Muscle of back (tissue), 11 donors: ENCODE data around the gene ALCAM. TPM values are rescaled to one million over a fixed set of nuclear protein-coding genes. Genes with fewer than 3 reads are reported as not detected.

ENCODE experiments used
- DNase-seq, 3 donors: peaks; one replicate each; pipeline versions ENCODE4 v3.0.0 to v3.0.0-alpha.2; 2013
- polyA plus RNA-seq, 10 donors: library from polyadenylated mRNA; unstranded; fragments of 120-200 nt; gene quantifications; one replicate each; pipeline ENCODE4 v1.2.1, GENCODE V29; 2013; ENCODE audit not compliant: insufficient read length in 10 of 10

Gene ALCAM
- polyA plus RNA-seq, 10 donors: 8.5 to 44.3 (median 10.1) TPM

- no peak for DNase-seq
Measured at GRCh38 chr3:105527535-105527934, 160.8 kb downstream of the ALCAM start.

DNA sequence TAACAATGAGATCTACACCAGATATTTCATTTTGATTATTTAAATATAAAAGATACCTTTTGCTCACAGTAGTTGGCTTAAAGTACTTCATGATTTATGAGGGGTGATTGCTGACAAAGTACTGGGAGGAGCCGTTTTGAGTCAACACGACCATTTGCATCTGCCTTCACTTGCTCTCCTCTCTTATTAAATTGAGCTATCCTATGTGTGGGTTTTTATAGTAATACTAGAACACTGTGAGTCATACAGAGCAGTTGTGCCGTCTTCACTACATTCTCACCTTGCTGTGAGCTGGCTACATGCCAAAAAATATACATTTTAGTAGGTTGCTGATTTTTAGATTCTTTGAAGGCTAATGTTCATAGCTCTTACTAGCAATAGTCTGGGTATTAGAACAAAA lies 161.2 kb downstream of the ALCAM start:
- DNase-seq: no peak

GRCh38 chr3:105528955-105529354 lies 162.2 kb downstream of the ALCAM start:
- no peak for DNase-seq

DNA sequence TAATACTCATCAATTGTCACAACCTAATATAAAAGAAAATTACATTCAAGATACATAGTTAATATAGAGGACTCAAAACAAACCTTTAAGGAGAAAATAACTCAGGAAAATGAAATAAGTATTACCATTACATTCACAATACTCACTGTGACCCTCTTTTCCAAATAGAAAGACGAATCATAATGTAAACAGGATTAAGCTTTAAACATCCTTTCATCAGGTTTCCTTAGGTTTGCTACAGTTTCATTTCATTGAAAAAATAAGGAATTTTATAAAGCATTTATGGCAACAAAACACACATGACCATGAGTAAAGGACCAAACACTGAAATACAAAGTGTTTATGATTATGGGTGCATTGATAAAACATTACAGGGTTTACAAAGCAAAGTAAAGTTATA lies 162.7 kb downstream of the ALCAM start:
- DNase-seq: no peak

- no peak for DNase-seq
Measured at GRCh38 chr3:105532251-105532650, 165.5 kb downstream of the ALCAM start.

DNA sequence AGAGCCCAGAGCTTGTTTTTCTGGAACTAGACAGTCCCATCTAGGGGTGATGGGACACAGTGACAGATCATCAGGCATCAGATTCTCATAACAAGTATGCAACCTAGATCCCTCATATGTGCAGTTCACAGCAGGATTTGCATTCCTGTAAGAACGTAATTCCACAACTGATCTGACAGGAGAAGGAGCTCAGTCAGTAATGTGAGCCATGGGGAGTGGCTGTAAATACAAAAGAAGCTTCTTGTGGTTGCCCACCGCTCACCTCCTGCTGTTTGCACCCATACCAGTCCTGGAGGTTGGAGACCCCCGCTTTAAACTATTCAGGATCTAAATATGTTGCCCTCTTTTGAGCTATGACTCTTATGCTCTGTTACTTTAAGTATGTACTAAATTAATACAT lies 167.3 kb downstream of the ALCAM start:
- no peak for DNase-seq

- no peak for DNase-seq
Measured at GRCh38 chr3:105534491-105534890, 167.8 kb downstream of the ALCAM start.

DNA sequence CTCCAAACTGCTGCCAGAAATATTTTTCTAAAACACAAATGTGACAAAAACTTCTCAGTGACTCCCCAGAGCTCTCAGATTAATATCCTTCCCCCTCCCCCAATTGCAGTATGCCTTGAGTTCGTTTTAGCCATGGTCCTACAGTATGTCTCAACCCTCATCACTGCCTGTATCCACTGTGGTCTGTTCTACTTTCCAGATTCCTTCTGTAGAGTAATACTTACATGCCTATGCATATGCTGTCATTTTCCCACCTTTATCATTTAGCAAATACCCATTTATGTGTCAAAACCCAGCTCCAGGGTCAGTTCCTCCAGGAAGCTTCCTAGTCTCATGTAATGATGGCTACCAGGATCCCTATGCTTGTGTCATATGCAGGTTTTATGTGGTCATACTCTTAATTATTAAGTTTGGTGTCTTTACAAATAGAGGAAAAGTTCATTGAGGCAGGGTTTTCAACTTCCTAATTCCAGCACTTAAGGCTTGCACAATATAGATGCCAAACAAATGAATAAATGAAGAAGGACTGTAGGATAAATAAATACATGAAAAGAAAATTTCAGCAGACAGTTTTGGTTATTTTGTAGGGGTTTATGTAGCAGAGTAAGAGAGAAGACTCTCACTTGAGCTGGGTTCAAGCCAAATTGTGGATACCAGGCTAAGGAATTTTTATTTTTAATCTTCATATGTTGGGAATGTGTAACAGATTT lies 170.8 kb downstream of the ALCAM start:
- DNase-seq: no peak

DNA sequence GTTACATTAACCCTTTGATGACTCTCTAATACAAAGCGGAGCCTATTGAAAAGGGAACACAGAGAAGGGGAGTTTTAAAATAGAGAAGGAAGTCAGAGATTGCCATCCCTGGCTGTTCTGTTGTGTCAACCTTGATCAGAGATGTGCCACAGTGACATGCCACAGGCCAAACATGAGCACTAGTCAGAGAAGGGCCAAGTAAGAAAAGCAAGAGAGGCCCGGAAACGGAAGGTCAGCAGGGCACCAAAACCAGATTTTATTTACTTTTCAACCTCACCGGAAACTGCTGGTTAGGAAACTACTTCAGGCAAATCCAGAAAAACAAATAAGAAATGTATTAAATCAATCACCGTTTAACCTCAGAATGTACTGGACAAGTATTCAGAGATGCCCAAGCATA lies 171.8 kb downstream of the ALCAM start:
- DNase-seq: no peak

- no peak for DNase-seq
Measured at GRCh38 chr3:105539897-105540296, 173.2 kb downstream of the ALCAM start.

GRCh38 chr3:105542282-105543019 lies 175.7 kb downstream of the ALCAM start:
- DNase-seq: peak in 1 of 3 donors; percentile 26

- no peak for DNase-seq
Measured at GRCh38 chr3:105545051-105545450, 178.3 kb downstream of the ALCAM start.

GRCh38 chr3:105553851-105554250 lies 187.1 kb downstream of the ALCAM start:
- DNase-seq: no peak

DNA sequence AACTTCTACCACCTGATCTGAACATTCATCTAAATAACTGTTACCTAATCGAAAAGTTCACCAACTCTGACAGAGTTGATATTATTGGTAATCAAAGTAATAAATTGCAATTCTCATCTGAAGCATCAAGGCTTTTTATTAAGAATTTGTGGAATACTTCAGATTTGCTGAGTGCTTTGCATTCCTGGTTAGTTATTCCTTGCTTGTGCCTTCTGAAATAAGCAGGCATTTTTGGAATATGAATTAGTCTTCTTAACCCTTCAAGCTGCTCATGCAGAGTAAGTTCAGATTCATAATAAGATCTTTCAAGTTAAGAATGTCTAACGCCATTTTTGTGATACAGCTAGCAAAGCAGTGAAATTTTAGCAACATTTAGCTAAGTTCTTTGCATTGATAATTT lies 188.5 kb downstream of the ALCAM start:
- no peak for DNase-seq

DNA sequence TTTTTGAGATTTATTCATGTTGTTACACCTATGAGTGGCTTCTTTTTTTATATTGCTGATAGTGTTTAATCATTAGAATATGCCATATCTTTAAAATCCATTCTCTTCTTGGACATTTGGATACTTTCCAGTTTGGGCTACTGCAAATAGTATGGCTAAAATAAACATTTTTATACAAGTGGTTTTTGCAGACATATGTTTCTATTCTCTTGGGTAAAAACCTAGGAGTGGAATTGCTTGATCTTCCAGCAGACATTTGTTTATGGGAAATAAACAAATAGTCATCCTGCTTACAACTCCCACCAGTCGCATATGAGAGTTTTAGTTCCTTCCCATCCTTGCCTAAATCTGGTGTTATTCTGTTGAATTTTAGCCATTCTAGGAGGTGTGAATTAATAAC lies 193.1 kb downstream of the ALCAM start:
- no peak for DNase-seq

DNA sequence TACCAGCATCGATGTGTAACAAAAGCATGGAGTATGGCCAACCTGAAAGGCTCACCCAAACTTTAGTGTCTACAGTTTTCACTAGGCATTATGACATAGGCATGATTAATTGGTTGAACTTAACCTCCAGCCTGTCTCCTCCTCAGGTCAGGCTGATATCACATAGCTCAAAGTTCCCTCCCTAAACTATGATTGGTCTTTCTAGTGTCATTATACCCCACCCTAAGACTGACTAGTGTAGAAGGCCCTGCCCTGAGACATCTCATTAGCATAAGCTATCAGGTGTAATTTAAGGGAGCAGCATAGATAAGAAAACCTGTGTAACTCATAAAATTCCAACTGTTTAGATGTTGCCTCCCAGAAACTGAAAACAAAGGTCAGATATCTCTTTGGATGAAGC lies 195.2 kb downstream of the ALCAM start:
- DNase-seq: no peak

DNA sequence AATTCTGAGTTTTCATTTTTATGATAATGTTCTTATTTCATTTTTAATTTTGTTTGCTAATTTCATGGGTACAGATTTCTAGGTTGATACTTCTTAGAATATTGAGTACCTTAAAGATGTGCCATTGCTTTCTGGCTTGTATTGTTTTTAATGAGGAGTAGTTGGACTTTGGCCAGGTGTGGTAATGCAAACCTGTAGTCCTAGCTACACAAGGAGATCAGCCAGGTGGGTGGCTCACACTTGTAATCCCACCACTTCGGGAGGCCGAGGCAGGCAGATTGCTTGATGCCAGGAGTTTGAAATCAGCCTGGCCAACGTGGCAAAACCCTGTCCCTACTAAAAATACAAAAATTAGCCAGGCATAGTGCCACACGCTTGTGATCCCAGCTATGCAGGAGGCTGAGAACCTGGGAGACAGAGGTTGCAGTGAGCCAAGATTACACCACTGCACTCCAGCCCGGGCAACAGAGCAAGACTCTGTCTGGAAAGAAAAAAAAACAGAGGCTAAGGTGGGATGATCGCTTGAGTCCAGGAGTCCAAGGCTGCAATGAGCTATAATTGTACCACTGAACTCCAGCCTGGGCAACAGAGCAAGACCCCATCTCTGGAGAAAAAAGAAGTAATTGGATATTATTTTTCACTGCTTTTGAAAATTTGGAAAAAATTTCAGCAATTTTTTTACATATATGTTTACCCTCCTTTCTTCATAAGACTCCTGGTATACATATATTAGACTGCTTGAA lies 198.0 kb downstream of the ALCAM start:
- no peak for DNase-seq

GRCh38 chr3:105571005-105571404 lies 204.3 kb downstream of the ALCAM start:
- no peak for DNase-seq

DNA sequence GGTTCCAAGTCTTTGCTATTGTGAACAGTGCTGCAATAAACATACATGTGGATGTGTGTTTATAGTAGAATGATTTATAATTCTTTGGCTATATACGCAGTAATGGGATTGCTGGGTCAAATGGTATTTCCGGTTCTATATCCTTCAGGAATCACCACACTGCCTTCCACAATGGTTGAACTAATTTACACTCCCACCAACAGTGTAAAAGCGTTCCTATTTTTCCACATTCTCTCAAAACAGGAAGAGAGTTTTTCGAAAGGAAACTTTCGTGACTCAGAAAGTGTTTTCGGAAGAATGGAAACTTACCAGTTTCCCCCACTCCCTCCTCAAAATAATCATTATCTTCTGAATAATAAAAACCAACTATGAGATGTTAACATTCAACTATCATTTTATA lies 205.8 kb downstream of the ALCAM start:
- no peak for DNase-seq

DNA sequence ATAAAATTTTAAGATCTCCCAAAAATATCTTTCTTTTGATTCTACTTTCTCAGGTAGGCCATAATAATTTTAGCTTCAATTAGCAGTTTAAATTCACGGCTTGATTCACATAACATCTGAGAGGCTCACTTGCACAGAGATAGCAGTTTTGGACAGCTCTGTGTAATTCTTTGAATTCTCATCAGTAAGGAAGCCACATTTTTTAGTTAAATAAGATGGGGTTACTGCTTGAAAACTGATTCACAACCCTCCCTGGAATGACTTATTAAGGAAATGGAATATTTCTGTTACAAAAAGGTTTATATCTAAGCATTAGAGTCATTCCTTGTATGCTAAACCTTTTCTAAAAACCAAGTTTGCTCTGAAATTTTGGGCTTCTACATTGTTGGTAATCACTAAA lies 212.7 kb downstream of the ALCAM start:
- no peak for DNase-seq

DNA sequence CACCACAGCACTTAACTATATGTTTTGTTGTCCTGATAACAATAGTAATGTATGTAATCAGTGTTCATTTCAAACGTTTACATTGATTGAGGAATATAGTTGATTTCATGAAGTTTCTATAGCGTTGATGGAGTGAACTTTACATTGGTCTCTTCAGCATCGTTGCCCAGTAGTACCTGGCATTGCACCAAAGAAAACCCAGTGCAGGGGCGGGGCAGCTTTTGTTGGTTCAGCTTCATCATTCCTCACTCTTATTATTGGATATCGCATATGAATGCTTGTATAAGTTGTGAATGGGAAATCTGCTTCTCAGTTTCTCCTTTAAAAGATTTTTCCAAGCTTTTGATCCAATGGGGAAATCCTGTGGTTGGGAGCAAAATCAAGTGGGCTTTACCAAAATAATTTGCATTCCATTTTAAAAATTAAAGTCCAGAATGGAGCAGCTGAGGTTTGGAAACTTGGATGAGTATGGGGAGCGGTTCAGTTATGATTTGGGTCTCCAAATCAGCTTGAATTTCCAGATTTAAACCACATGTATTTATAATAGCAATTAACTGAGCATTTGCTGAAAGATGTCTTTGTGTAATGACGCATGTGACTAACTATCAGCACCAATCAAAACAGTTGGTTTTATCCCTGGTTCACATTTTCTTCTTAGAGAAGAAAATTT lies 213.7 kb downstream of the ALCAM start:
- DNase-seq: peak in 2 of 3 donors; percentile 1 to 2

DNA sequence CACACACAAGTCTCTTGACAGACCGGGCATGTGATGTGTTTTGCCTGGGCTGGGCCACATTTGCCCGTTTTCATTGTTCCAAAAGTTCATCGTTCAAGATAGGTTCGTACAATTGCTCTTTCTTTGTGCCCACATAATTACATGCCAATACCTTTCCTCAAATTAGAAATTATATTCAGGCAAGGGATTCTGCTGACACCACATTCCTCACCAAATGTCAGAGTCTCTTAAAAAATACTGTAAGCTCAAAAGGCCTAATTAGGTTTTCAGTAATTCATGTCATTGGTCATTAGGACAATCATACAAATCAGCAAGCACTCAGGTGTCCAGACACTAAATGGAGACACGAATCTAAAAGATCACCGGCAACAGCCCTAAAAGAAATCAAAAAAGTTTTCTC lies 215.3 kb downstream of the ALCAM start:
- DNase-seq: no peak
